Measurements from ENCODE around the gene S100G. TPM values are rescaled to one million over a fixed set of nuclear protein-coding genes. Genes with fewer than 3 reads are reported as not detected.

S100G gene
- polyA plus RNA-seq, 1 of the 3 experiments (the other 2 are of a cell fraction): not detected

DNA sequence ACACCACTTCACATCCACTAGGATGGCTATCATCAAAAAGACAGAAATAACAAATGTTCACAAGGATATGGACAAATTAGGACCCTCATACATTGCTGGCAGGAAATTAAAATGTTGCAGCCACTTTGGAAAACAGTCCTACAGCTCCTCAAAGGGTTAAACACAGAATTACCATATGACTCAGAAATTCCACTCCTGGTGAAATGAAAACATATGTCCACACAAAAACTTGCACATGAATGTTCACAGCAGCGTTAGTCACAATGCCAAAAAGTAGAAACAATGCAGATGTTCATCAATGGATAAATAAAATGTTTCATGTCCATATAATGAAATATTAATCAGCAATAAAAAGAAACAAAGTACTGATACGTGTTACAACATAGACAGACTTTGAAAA is 15.1 kb downstream of the S100G start:
- Histone ChIP-seq H3K4me3 (ENCODE audit: low read depth in 2 of 2, low read length in 1 of 2) (no peak overlapping the region), H2AFZ (ENCODE audit: low read depth) (no peak overlapping the region), H3F3A (replicated peaks; ENCODE audit: insufficient read depth) (peaks cover 31% of the 10 kb centered on the region), H3K9ac (no peak overlapping the region), H4K20me1 (ENCODE audit: insufficient read depth) (no peaks in the 10 kb centered on the region), H3K4me1 (ENCODE audit: control insufficient read depth in 1 of 2, insufficient read depth in 2 of 2, low read depth in 1 of 2, low read length in 1 of 2) (0 out of 4 replicates have a peak, but pooled peaks cover 0 to 12% of the 10 kb centered on the region in 2 experiments), H3K36me3 (replicated peaks in 1 of 2; ENCODE audit: control insufficient read depth in 1 of 2, insufficient read depth in 2 of 2, low read length in 1 of 2) (peaks cover 0 to 4% of the 10 kb centered on the region in 2 experiments), H3K27me3 (ENCODE audit: insufficient read depth) (no peaks in the 10 kb centered on the region), H3K4me2 (no peak overlapping the region), H3K27ac (ENCODE audit: low read depth in 2 of 2, low read length in 1 of 2) (peak overlapping the region in 1 of 2 experiments; percentile 74; a peak in 2 of 4 replicates), H3K9me3 (no peaks in the 10 kb centered on the region), H3K79me2 (ENCODE audit: insufficient read depth) (no peaks in the 10 kb centered on the region), H3K9me2 (no peaks in the 10 kb centered on the region)
- CTCF ChIA-PET: interaction anchor here (1.2 to 1.9 kb wide), 5 partner anchors 9 to 735 kb away, joined by 3 to 8 read pairs (median 4); partner anchors contain the start of gene S100G
- WGBS (ENCODE audit: low lambda C conversion rate): 15% methylated on average over 2 of the region's 2 CpGs
- POLR2A ChIA-PET: no interaction called here
- peak; percentile 82 for TF ChIP-seq TCF12 (IDR thresholded peaks at IDR 0.05)
- no peak for TF ChIP-seq RCOR1 (IDR thresholded peaks at IDR 0.05; ENCODE audit: low read length)
- TF ChIP-seq JUND (IDR thresholded peaks at IDR 0.05): peak; percentile 66
- TF ChIP-seq FOSL2 (IDR thresholded peaks at IDR 0.05; ENCODE audit: borderline replicate concordance, low read depth): peak; percentile 46; the same call in 1 of the 2 replicates
- no peak for DNase-seq

DNA sequence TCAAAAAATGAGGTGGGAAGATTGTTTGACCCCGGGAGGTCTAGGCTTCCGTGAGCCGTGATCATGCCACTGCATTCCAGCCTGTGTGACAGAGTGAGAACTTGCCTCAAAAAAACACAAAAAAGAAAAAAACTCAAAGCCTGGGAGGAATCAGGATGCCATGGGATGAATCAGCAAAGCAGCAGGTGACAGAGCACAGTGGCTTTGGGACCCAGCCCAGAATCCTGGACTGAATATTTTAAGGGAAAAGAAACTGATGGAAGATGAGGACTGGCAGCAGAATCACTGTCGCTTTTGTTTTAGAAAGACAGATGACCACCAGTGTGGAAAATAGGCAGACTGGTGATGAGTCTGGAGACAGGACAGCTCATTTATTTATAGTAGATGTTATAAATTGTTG is 16.6 kb downstream of the S100G start:
- Histone ChIP-seq H2AFZ (ENCODE audit: low read depth) (no peak overlapping the region), H3K4me2 (0 out of 2 replicates have a peak overlapping the region, but pooled peaks have one; percentile 54), H3K9me3 (no peaks in the 10 kb centered on the region), H3K36me3 (replicated peaks in 1 of 2; ENCODE audit: control insufficient read depth in 1 of 2, insufficient read depth in 2 of 2, low read length in 1 of 2) (peaks cover 0 to 4% of the 10 kb centered on the region in 2 experiments), H4K20me1 (ENCODE audit: insufficient read depth) (no peaks in the 10 kb centered on the region), H3K4me3 (ENCODE audit: low read depth in 2 of 2, low read length in 1 of 2) (no peak overlapping the region), H3K9ac (peak overlapping the region; percentile 13; the same call in 1 of the 2 replicates), H3K27me3 (ENCODE audit: insufficient read depth) (no peaks in the 10 kb centered on the region), H3K9me2 (no peaks in the 10 kb centered on the region), H3K79me2 (ENCODE audit: insufficient read depth) (no peaks in the 10 kb centered on the region), H3F3A (replicated peaks; ENCODE audit: insufficient read depth) (peaks cover 31% of the 10 kb centered on the region), H3K27ac (ENCODE audit: low read depth in 2 of 2, low read length in 1 of 2) (peak overlapping the region in 1 of 2 experiments; percentile 74; a peak in 2 of 4 replicates), H3K4me1 (ENCODE audit: control insufficient read depth in 1 of 2, insufficient read depth in 2 of 2, low read depth in 1 of 2, low read length in 1 of 2) (0 out of 4 replicates have a peak, but pooled peaks cover 0 to 12% of the 10 kb centered on the region in 2 experiments)
- ChIA-PET POLR2A (no interaction called here), CTCF (interaction anchor here (2.0 kb wide), 1 partner anchor 230 kb away, joined by 5 read pairs; no protein-coding TSS in a partner anchor)
- DNase-seq: no peak
- 21% methylated on average over 4 of the region's 4 CpGs for WGBS (ENCODE audit: low lambda C conversion rate)
- no peak for TF ChIP-seq RAD21 (IDR thresholded peaks at IDR 0.05; ENCODE audit: low read length)
- no peak for TF ChIP-seq RXRA (IDR thresholded peaks at IDR 0.05; ENCODE audit: borderline replicate concordance, low read depth)
- peak; percentile 45; the same call in 1 of the 2 replicates for TF ChIP-seq TEAD4 (IDR thresholded peaks at IDR 0.05; ENCODE audit: borderline replicate concordance, insufficient read depth)
- TF ChIP-seq FOXJ3 (CRISPR knock-in tag; IDR thresholded peaks at IDR 0.05): no peak
- TF ChIP-seq, protein P1, sequence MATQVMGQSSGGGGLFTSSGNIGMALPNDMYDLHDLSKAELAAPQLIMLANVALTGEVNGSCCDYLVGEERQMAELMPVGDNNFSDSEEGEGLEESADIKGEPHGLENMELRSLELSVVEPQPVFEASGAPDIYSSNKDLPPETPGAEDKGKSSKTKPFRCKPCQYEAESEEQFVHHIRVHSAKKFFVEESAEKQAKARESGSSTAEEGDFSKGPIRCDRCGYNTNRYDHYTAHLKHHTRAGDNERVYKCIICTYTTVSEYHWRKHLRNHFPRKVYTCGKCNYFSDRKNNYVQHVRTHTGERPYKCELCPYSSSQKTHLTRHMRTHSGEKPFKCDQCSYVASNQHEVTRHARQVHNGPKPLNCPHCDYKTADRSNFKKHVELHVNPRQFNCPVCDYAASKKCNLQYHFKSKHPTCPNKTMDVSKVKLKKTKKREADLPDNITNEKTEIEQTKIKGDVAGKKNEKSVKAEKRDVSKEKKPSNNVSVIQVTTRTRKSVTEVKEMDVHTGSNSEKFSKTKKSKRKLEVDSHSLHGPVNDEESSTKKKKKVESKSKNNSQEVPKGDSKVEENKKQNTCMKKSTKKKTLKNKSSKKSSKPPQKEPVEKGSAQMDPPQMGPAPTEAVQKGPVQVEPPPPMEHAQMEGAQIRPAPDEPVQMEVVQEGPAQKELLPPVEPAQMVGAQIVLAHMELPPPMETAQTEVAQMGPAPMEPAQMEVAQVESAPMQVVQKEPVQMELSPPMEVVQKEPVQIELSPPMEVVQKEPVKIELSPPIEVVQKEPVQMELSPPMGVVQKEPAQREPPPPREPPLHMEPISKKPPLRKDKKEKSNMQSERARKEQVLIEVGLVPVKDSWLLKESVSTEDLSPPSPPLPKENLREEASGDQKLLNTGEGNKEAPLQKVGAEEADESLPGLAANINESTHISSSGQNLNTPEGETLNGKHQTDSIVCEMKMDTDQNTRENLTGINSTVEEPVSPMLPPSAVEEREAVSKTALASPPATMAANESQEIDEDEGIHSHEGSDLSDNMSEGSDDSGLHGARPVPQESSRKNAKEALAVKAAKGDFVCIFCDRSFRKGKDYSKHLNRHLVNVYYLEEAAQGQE (IDR thresholded peaks at IDR 0.05; ENCODE audit: low read depth, low read length): no peak
- TF ChIP-seq, protein P2, sequence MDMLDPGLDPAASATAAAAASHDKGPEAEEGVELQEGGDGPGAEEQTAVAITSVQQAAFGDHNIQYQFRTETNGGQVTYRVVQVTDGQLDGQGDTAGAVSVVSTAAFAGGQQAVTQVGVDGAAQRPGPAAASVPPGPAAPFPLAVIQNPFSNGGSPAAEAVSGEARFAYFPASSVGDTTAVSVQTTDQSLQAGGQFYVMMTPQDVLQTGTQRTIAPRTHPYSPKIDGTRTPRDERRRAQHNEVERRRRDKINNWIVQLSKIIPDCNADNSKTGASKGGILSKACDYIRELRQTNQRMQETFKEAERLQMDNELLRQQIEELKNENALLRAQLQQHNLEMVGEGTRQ (IDR thresholded peaks at IDR 0.05; ENCODE audit: borderline replicate concordance, low read depth, low read length): no peak
- no peak for TF ChIP-seq SIN3A (IDR thresholded peaks at IDR 0.05; ENCODE audit: borderline replicate concordance, low read depth, low read length)
- peak; percentile 39; the same call in 1 of the 2 replicates for TF ChIP-seq JUND (IDR thresholded peaks at IDR 0.05)
- TF ChIP-seq RFX5 (IDR thresholded peaks at IDR 0.05; ENCODE audit: low read length): no peak
- no peak for TF ChIP-seq NRF1 (IDR thresholded peaks at IDR 0.05; ENCODE audit: low read depth, low read length)
- peak; percentile 78 for TF ChIP-seq TCF12 (IDR thresholded peaks at IDR 0.05)
- TF ChIP-seq GABPA (IDR thresholded peaks at IDR 0.05; ENCODE audit: low read depth): no peak
- TF ChIP-seq ELF1 (IDR thresholded peaks at IDR 0.05): no peak
- TF ChIP-seq SMC3 (IDR thresholded peaks at IDR 0.05; ENCODE audit: low read depth, low read length): no peak
- no peak for TF ChIP-seq FOXM1 (IDR thresholded peaks at IDR 0.05; ENCODE audit: low read depth)
- TF ChIP-seq, protein P3, sequence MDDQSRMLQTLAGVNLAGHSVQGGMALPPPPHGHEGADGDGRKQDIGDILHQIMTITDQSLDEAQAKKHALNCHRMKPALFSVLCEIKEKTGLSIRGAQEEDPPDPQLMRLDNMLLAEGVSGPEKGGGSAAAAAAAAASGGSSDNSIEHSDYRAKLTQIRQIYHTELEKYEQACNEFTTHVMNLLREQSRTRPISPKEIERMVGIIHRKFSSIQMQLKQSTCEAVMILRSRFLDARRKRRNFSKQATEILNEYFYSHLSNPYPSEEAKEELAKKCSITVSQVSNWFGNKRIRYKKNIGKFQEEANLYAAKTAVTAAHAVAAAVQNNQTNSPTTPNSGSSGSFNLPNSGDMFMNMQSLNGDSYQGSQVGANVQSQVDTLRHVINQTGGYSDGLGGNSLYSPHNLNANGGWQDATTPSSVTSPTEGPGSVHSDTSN (IDR thresholded peaks at IDR 0.05): peak; percentile 66
- TF ChIP-seq, protein P4, sequence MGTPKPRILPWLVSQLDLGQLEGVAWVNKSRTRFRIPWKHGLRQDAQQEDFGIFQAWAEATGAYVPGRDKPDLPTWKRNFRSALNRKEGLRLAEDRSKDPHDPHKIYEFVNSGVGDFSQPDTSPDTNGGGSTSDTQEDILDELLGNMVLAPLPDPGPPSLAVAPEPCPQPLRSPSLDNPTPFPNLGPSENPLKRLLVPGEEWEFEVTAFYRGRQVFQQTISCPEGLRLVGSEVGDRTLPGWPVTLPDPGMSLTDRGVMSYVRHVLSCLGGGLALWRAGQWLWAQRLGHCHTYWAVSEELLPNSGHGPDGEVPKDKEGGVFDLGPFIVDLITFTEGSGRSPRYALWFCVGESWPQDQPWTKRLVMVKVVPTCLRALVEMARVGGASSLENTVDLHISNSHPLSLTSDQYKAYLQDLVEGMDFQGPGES (IDR thresholded peaks at IDR 0.05; ENCODE audit: low read depth, low read length): no peak
- no peak for TF ChIP-seq MXI1 (IDR thresholded peaks at IDR 0.05; ENCODE audit: low read depth, low read length)
- TF ChIP-seq TAF1 (IDR thresholded peaks at IDR 0.05; ENCODE audit: borderline replicate concordance, low read depth, low read length): no peak
